Keratinocyte (primary cell): ENCODE results near the gene RBM3.

Experiments used
- EZH2 ChIP-seq: IDR thresholded peaks from one replicate; pipeline ENCODE4 v1.6.1; 2012; ENCODE audit warnings: inconsistent platforms, mild to moderate bottlenecking, low read length, moderate library complexity
- TF ChIP-seq, protein P1 (sequence below), 3 experiments: IDR thresholded peaks in 1 of 3; conservative IDR thresholded peaks in 1 of 3; optimal IDR thresholded peaks in 1 of 3; 2 replicates in 2 of 3; 3 replicates in 1 of 3; pipeline versions ENCODE3 to v1.5.1; 2011; ENCODE audit warnings: low read length in 3 of 3, mild to moderate bottlenecking in 3 of 3, moderate library complexity in 2 of 3, control low read depth in 1 of 3, inconsistent platforms in 1 of 3; ENCODE audit not compliant: insufficient read depth in 2 of 3; ENCODE audit errors: extremely low read depth in 1 of 3

DNA sequence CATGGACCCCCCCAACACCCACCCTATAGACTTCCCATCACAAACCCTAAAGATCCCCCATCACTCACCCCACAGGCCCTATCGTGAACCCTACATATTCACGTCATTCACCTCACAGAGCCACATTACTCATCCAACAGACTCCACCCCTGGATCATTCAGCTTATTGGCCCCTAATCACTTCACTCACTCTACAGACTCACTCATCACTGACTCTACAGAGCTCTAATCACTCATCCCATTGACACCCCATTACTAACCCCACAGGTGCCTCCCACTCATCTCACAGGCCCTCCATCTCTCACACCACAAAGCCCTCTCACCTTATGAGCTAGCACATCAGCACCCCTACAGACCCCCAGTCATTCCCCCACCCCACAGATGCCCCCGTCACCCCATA lies 41.1 kb upstream of the RBM3 start:
- TF ChIP-seq, protein P1, sequence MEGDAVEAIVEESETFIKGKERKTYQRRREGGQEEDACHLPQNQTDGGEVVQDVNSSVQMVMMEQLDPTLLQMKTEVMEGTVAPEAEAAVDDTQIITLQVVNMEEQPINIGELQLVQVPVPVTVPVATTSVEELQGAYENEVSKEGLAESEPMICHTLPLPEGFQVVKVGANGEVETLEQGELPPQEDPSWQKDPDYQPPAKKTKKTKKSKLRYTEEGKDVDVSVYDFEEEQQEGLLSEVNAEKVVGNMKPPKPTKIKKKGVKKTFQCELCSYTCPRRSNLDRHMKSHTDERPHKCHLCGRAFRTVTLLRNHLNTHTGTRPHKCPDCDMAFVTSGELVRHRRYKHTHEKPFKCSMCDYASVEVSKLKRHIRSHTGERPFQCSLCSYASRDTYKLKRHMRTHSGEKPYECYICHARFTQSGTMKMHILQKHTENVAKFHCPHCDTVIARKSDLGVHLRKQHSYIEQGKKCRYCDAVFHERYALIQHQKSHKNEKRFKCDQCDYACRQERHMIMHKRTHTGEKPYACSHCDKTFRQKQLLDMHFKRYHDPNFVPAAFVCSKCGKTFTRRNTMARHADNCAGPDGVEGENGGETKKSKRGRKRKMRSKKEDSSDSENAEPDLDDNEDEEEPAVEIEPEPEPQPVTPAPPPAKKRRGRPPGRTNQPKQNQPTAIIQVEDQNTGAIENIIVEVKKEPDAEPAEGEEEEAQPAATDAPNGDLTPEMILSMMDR (optimal IDR thresholded peaks at IDR 0.05 in 1 of 3, IDR thresholded peaks at IDR 0.05 in 1 of 3, conservative IDR thresholded peaks at IDR 0.05 in 1 of 3; ENCODE audit: extremely low read depth in 1 of 3, insufficient read depth in 2 of 3, low read length in 3 of 3): no peak
- no peak for TF ChIP-seq EZH2
